ENCODE measurements around the gene CD163L1.
"Not testable (repeated sequence)": the region's sequence is repeated elsewhere in the genome, so short reads cannot be mapped to it uniquely, and the experiment has no call there.

CD163L1 gene

DNA sequence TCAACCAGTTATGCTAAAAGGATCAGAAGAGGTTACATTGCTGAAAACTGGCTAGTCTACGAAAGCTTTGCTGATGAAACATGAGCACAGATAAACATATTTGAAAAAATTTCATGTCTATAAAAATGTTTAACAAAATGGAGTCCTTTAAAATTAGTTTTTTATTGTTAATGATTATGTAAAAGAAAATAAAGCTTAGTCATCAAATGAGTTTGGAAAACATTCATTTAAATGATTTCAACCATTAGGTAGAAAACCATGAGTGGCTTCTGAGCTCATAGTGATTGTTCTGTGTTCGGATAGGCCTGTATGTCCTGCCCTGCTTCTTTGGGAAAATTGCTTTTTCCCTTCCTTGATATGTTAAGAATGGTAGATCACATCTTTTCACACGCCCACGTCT, 584 bp upstream of the CD163L1 start:
- Histone ChIP-seq H3K79me2 (ENCODE audit: insufficient read depth, low read length) (no peaks in the 10 kb centered on the region), H3K4me3 (ENCODE audit: insufficient read depth, low read length, poor library complexity, severe bottlenecking) (no peak overlapping the region), H2AFZ (ENCODE audit: low read depth, low read length, severe bottlenecking) (no peak overlapping the region)

DNA sequence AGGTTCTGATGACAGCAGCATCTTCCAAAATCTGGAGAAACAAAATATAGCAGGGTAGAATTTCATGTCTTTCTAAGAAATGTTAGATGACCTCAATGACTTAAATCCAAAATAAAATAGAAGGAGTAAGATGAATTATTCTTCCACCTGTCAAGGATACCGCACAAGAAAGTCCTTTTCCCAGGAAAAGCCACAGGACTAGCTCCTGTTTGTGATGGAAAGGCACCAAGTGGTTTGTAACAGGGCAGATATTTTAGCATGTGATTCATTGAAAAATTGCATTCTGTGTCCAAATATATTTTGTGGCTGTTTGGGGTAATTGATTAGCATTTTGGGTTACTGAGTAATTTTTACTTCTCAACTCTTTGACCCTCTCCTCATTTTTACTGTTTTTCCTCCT, 2.7 kb downstream of the CD163L1 start:
- Histone ChIP-seq H3K9me2 (replicated peaks; ENCODE audit: insufficient read depth, low read length) (no peaks in the 10 kb centered on the region), H4K20me1 (ENCODE audit: low read depth, low read length) (no peaks in the 10 kb centered on the region), H3K36me3 (ENCODE audit: low read length) (no peaks in the 10 kb centered on the region), H3K27me3 (ENCODE audit: low read length) (no peaks in the 10 kb centered on the region), H3K4me2 (ENCODE audit: low read depth, low read length, poor library complexity, severe bottlenecking) (no peak overlapping the region), H3K4me3 (ENCODE audit: insufficient read depth, low read length, poor library complexity, severe bottlenecking) (no peak overlapping the region), H3K79me2 (ENCODE audit: insufficient read depth, low read length) (no peaks in the 10 kb centered on the region), H3K27ac (ENCODE audit: low read depth, low read length) (no peak overlapping the region), H3K9me3 (ENCODE audit: insufficient read depth, low read length) (no peaks in the 10 kb centered on the region), H3F3A (ENCODE audit: insufficient read depth) (no peaks in the 10 kb centered on the region), H2AFZ (ENCODE audit: low read depth, low read length, severe bottlenecking) (no peak overlapping the region), H3K9ac (ENCODE audit: low read length) (no peak overlapping the region)
- TF ChIP-seq, protein P1, sequence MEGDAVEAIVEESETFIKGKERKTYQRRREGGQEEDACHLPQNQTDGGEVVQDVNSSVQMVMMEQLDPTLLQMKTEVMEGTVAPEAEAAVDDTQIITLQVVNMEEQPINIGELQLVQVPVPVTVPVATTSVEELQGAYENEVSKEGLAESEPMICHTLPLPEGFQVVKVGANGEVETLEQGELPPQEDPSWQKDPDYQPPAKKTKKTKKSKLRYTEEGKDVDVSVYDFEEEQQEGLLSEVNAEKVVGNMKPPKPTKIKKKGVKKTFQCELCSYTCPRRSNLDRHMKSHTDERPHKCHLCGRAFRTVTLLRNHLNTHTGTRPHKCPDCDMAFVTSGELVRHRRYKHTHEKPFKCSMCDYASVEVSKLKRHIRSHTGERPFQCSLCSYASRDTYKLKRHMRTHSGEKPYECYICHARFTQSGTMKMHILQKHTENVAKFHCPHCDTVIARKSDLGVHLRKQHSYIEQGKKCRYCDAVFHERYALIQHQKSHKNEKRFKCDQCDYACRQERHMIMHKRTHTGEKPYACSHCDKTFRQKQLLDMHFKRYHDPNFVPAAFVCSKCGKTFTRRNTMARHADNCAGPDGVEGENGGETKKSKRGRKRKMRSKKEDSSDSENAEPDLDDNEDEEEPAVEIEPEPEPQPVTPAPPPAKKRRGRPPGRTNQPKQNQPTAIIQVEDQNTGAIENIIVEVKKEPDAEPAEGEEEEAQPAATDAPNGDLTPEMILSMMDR (IDR thresholded peaks at IDR 0.05; ENCODE audit: insufficient read depth, low read length, poor library complexity, severe bottlenecking): no peak
- no peak for TF ChIP-seq EZH2phosphoT487 (conservative IDR thresholded peaks at IDR 0.05; ENCODE audit: low read length)

More for the DNA sequence above, 584 bp upstream of the CD163L1 start:
- no peak overlapping the region for H3K27ac ChIP-seq (ENCODE audit: low read depth, low read length)
- no peaks in the 10 kb centered on the region for H3K36me3 ChIP-seq (ENCODE audit: low read length)
- no peak overlapping the region for H3K9ac ChIP-seq (ENCODE audit: low read length)
- H3K27me3 ChIP-seq (ENCODE audit: low read length): no peaks in the 10 kb centered on the region
- no peaks in the 10 kb centered on the region for H3F3A ChIP-seq (ENCODE audit: insufficient read depth)
- no peaks in the 10 kb centered on the region for H4K20me1 ChIP-seq (ENCODE audit: low read depth, low read length)
- H3K4me2 ChIP-seq (ENCODE audit: low read depth, low read length, poor library complexity, severe bottlenecking): no peak overlapping the region
- no peak for TF ChIP-seq EZH2phosphoT487 (conservative IDR thresholded peaks at IDR 0.05; ENCODE audit: low read length)
- TF ChIP-seq, protein P1 (IDR thresholded peaks at IDR 0.05; ENCODE audit: insufficient read depth, low read length, poor library complexity, severe bottlenecking): no peak
- no peaks in the 10 kb centered on the region for H3K9me3 ChIP-seq (ENCODE audit: insufficient read depth, low read length)
- H3K9me2 ChIP-seq (replicated peaks; ENCODE audit: insufficient read depth, low read length): no peaks in the 10 kb centered on the region

DNA sequence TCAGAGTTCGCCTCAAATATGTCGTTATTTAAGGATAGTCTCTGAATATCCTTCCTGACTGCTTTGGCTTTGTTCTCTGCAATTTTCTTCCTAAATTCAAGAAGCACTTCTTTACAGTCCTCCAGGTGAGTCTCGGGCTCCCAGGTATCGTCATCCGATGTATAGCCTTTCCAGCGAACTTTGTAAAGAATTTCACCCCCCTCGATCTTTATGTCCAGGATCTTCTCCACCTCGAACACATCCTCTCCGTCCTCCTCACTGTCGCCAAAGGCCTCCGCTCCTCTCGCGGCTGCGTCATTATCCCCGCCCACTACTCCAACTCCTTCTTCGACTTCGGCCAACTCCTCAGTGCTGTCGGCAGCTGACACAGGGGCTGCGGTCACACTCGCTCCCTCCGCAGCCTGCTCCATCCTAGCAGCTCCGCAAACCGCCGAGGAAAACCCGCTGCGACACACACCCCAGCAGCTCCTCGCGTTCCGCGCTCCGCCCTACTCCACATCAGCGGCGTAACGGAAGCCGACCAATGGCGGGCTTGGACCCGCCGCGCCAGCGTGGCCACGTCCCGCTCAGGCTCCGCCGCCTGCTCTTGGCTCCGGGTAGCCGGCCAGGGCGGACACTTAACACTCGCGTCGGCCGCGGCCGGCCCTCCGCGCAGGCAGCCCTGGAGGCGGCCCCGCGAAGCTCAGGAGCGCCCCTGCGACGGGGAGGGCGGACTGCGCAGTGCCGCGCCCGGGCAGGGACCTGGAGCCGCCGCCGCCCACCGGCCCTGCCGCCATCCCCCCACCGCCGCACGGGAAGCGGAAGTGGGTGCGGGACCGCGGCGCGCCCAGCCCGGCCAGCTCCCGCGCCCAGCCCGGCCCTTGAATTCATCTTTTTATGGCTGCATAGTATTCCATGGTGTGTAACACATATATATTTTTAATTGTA, 4.1 kb downstream of the CD163L1 start:
- no peak overlapping the region for H3K4me3 ChIP-seq (ENCODE audit: insufficient read depth, low read length, poor library complexity, severe bottlenecking)
- H3K4me2 ChIP-seq (ENCODE audit: low read depth, low read length, poor library complexity, severe bottlenecking): no peak overlapping the region
- no peak overlapping the region for H2AFZ ChIP-seq (ENCODE audit: low read depth, low read length, severe bottlenecking)
- H3K79me2 ChIP-seq (ENCODE audit: insufficient read depth, low read length): no peaks in the 10 kb centered on the region
- H3K27ac ChIP-seq (ENCODE audit: low read depth, low read length): no peak overlapping the region
- H3K9me3 ChIP-seq (ENCODE audit: insufficient read depth, low read length): no peaks in the 10 kb centered on the region
- H3K9ac ChIP-seq (ENCODE audit: low read length): no peak overlapping the region
- H3K9me2 ChIP-seq (replicated peaks; ENCODE audit: insufficient read depth, low read length): no peaks in the 10 kb centered on the region
- no peaks in the 10 kb centered on the region for H3F3A ChIP-seq (ENCODE audit: insufficient read depth)
- no peaks in the 10 kb centered on the region for H3K36me3 ChIP-seq (ENCODE audit: low read length)
- H4K20me1 ChIP-seq (ENCODE audit: low read depth, low read length): no peaks in the 10 kb centered on the region
- TF ChIP-seq, protein P1 (IDR thresholded peaks at IDR 0.05; ENCODE audit: insufficient read depth, low read length, poor library complexity, severe bottlenecking): no peak
- no peak for TF ChIP-seq EZH2phosphoT487 (conservative IDR thresholded peaks at IDR 0.05; ENCODE audit: low read length)
- no peaks in the 10 kb centered on the region for H3K27me3 ChIP-seq (ENCODE audit: low read length)

DNA sequence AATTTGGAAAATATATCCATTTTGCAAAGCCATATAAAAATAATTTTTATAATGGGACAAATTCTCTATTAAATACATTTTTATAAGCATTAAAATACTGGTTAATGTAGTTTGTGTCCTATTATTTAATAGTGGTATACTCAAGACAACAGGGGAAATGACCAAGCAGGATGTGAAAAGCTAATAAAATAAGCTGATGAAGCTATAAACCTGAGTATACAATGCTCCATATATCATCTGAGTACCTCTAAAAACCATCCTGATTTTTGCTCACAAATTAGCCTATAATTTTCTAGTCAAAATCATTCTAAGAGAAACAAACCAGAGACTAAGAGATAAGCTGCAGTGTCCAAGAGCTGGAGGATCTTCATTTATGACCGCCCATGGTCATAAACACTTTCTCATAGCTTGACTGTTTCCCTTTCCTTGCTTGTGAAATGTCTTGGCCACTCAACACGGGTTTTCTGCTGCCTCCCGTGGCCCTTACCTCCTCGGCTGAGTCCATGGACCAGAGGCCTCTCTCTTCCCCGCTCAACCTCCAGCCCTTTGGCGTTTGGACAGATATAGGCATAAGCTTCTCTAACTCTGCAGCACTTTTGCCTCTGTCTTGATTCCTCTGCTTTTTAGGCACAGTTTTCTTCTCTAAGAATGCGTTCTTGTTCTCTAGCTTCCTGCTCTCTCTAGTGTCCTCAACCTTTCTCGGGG, 5.5 kb downstream of the CD163L1 start:
- not testable (repeated sequence) for H2AFZ ChIP-seq (ENCODE audit: low read depth, low read length, severe bottlenecking); H3K79me2 ChIP-seq (ENCODE audit: insufficient read depth, low read length); H3K9ac ChIP-seq (ENCODE audit: low read length); H4K20me1 ChIP-seq (ENCODE audit: low read depth, low read length); H3K36me3 ChIP-seq (ENCODE audit: low read length); H3K9me3 ChIP-seq (ENCODE audit: insufficient read depth, low read length); H3K27ac ChIP-seq (ENCODE audit: low read depth, low read length); H3F3A ChIP-seq (ENCODE audit: insufficient read depth); H3K4me3 ChIP-seq (ENCODE audit: insufficient read depth, low read length, poor library complexity, severe bottlenecking); H3K4me2 ChIP-seq (ENCODE audit: low read depth, low read length, poor library complexity, severe bottlenecking); H3K27me3 ChIP-seq (ENCODE audit: low read length); H3K9me2 ChIP-seq (replicated peaks; ENCODE audit: insufficient read depth, low read length)

DNA sequence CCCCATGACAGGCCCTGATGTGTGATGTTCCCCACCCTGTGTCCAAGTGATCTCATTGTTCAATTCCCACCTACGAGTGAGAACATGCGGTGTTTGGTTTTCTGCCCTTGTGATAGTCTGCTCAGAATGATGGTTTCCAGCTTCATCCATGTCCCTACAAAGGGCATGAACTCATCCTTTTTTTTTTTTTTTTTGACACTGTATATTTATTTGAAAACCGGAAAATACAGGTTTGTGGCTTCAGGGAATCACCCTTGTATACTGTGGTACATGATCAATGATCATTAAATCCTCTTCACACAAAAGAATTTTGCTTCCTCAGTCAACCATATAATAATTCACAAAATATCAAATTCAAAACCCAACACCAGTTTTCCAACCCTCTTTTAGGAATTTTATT, 6.5 kb downstream of the CD163L1 start:
- not testable (repeated sequence) for H3K4me3 ChIP-seq (ENCODE audit: insufficient read depth, low read length, poor library complexity, severe bottlenecking); H3K9ac ChIP-seq (ENCODE audit: low read length); H4K20me1 ChIP-seq (ENCODE audit: low read depth, low read length); H3K9me2 ChIP-seq (replicated peaks; ENCODE audit: insufficient read depth, low read length); H2AFZ ChIP-seq (ENCODE audit: low read depth, low read length, severe bottlenecking); H3K36me3 ChIP-seq (ENCODE audit: low read length); H3K27me3 ChIP-seq (ENCODE audit: low read length); H3K79me2 ChIP-seq (ENCODE audit: insufficient read depth, low read length); H3K4me2 ChIP-seq (ENCODE audit: low read depth, low read length, poor library complexity, severe bottlenecking); H3K27ac ChIP-seq (ENCODE audit: low read depth, low read length); H3K9me3 ChIP-seq (ENCODE audit: insufficient read depth, low read length); H3F3A ChIP-seq (ENCODE audit: insufficient read depth)
